GM12801 (cell line): Measurements from ENCODE around the gene STRN3.

Source experiments
- CTCF ChIP-seq: IDR thresholded peaks from one replicate; pipeline ENCODE4 v1.5.1; 2011; ENCODE audit warnings: control low read depth; ENCODE audit not compliant: insufficient read length; ENCODE audit errors: extremely low read depth

The STRN3 gene

GRCh38 chr14:31059152-31059924, 33.2 kb upstream of the STRN3 start:
- no peak for TF ChIP-seq CTCF

GRCh38 chr14:31057701-31058364, 31.7 kb upstream of the STRN3 start:
- no peak for TF ChIP-seq CTCF

- TF ChIP-seq CTCF = no peak
Measured at GRCh38 chr14:31057035-31057434, 30.9 kb upstream of the STRN3 start.

GRCh38 chr14:31051511-31051910, 25.3 kb upstream of the STRN3 start:
- no peak for TF ChIP-seq CTCF

- TF ChIP-seq CTCF = no peak
Measured at GRCh38 chr14:31051023-31051422, 24.8 kb upstream of the STRN3 start.

GRCh38 chr14:31047503-31047902, 21.3 kb upstream of the STRN3 start:
- TF ChIP-seq CTCF = no peak

- no peak for TF ChIP-seq CTCF
Measured at GRCh38 chr14:31045501-31046080, 19.4 kb upstream of the STRN3 start.
